NCI-H524 treated with DMSO at 0.1 percent for 48 hours (cell line): ENCODE measurements around the gene HHEX.
"Not testable (repeated sequence)": the region's sequence is repeated elsewhere in the genome, so short reads cannot be mapped to it uniquely, and the experiment has no call there.

Experiments used
- DNase-seq: peaks from one replicate; lab custom pipeline; 2025; lab: John Stamatoyannopoulos, UW

Gene HHEX

DNA sequence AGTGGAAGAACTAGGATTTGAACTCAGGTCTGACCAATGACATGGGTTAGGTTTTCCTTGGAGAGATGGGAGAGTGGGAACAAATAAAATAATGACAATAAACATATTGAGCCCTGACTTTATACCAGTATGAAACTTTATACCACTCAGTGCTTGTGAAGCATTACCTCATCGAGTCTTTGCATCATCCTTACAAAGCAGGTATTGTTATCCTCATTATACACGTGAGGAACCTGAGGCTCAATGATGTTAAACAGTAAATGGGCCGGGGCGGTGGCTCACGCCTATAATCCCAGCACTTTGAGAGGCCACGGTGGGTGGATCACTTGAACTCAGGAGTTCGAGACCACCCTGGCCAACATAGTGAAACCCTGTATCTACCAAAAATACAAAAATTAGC is 47.7 kb downstream of the HHEX start:
- no peak for DNase-seq

DNA sequence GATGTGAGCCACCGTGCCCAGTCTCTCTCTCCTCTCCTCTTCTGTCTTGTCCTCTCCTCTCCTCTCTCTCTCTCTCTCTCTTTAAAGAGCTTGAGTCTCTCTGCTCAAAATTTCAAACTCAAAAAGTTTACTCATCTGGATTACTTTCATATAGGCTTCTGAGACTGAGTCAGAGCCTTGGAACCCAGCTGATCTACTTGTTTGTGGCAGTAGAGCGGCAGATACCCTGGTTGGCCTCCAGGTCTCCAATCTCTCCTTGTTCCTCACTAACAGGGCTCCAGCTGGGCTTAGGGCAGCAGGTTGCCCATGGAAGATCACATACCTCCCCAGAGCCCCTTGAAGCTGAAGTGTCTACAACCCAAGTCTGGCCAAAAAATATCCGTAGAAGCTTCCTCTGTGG is 51.0 kb downstream of the HHEX start:
- DNase-seq = no peak

DNA sequence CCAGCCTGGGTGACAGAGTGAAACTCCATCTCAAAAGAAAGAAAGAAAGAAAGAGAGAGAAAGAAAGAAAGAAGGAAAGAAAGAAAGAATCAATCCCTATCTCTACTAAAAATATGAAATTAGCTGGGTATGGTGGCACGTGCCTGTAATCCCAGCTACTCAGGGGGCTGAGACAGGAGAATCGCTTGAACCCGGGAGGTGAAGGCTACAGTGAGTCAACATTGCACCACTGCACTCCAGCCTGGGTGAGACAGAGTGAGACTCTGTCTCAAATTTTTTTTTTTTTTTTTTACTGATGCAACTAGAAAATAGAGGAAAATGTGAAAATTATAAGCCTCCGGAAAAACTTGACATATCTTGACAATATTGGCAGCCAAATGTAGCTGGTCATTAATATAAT is 52.0 kb downstream of the HHEX start:
- not testable (repeated sequence) for DNase-seq

DNA sequence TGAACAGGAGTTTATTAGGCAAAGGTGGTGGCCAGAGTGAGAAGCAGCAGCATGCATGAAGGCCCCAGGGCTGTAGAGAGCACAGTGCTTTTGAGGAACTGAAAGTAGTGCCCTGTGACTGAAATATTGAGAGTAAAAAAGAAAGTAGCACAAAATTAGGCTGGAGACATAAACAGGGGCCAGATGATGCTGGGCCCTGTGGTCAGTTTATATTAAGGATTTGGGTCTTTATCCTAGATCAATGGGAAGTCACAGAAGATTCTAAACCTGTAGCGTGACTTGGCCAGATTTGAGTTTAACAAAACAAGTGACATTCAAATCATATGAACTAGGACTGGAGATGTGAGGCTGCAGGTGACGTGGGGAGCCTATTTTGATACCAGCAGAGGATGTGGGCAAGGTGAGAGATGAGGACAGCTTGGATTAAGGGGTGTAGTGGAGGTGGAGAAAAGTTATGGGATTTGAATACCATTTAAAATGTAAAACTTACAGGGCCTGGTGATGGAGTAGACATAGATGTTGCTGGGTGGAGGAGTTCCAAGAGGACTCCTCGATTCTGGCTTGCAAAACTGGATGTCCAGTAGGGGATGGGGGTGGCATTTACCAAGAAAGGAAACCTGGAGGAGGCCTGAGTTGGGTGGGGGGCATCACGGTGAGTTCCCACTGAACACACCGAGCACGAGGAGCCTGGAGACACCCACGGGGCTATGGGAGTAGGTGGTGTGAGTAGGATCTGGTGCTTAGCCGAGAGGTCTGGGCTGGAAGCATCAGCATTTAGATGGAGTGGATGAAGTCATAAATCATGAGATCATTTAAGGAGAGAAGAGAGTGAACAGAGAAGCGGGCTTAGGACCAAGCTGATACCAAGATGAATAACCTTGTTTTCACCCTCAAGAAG is 52.8 kb downstream of the HHEX start:
- DNase-seq = no peak
